ENCODE measurements around the gene MAPKBP1.

DNA sequence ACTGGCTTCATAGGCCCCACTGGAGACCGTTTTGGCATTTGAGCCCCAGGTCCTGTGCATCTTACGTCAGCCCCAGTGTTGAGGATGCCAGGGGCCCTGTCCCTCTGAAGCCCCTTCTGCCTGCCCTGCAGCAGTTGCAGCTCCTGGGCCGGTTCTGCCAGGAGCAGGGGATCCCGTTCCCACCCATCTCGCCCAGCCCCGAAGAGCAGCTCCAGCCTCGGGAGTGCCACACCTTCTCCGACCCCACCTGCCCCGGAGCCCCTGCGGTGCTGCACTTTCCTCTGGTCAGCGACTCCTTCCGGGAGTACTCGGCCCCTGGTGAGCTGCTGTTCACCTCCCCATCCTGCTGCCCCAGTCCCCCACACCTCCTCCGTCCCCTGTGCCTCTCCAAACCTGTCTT lies 72.9 kb downstream of the MAPKBP1 start:
- TF ChIP-seq RAD21 (CRISPR knock-in tag; conservative IDR thresholded peaks at IDR 0.05 in 1 of 2, IDR thresholded peaks at IDR 0.05 in 1 of 2) (no peak), NFRKB (IDR thresholded peaks at IDR 0.05; ENCODE audit: low read depth) (no peak), GABPA (tag; conservative IDR thresholded peaks at IDR 0.05; ENCODE audit: low read depth) (no peak), ZNF23 (CRISPR knock-in tag; IDR thresholded peaks at IDR 0.05) (no peak)
- TF ChIP-seq, protein P1, sequence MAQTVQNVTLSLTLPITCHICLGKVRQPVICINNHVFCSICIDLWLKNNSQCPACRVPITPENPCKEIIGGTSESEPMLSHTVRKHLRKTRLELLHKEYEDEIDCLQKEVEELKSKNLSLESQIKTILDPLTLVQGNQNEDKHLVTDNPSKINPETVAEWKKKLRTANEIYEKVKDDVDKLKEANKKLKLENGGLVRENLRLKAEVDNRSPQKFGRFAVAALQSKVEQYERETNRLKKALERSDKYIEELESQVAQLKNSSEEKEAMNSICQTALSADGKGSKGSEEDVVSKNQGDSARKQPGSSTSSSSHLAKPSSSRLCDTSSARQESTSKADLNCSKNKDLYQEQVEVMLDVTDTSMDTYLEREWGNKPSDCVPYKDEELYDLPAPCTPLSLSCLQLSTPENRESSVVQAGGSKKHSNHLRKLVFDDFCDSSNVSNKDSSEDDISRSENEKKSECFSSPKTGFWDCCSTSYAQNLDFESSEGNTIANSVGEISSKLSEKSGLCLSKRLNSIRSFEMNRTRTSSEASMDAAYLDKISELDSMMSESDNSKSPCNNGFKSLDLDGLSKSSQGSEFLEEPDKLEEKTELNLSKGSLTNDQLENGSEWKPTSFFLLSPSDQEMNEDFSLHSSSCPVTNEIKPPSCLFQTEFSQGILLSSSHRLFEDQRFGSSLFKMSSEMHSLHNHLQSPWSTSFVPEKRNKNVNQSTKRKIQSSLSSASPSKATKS (CRISPR knock-in tag; IDR thresholded peaks at IDR 0.05): no peak
- TF ChIP-seq, protein P2, sequence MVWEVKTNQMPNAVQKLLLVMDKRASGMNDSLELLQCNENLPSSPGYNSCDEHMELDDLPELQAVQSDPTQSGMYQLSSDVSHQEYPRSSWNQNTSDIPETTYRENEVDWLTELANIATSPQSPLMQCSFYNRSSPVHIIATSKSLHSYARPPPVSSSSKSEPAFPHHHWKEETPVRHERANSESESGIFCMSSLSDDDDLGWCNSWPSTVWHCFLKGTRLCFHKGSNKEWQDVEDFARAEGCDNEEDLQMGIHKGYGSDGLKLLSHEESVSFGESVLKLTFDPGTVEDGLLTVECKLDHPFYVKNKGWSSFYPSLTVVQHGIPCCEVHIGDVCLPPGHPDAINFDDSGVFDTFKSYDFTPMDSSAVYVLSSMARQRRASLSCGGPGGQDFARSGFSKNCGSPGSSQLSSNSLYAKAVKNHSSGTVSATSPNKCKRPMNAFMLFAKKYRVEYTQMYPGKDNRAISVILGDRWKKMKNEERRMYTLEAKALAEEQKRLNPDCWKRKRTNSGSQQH (CRISPR knock-in tag; IDR thresholded peaks at IDR 0.05): no peak

Data from K562 (cell line).